GM12874 (cell line): ENCODE results near the gene HTT.

Source experiments
- TF ChIP-seq, protein P1 (sequence below): IDR thresholded peaks from 2 replicates; pipeline ENCODE4 v1.5.1; 2011; ENCODE audit warnings: low read depth, mild to moderate bottlenecking, control low read depth, low read length, moderate library complexity; ENCODE audit not compliant: insufficient read depth

HTT gene

DNA sequence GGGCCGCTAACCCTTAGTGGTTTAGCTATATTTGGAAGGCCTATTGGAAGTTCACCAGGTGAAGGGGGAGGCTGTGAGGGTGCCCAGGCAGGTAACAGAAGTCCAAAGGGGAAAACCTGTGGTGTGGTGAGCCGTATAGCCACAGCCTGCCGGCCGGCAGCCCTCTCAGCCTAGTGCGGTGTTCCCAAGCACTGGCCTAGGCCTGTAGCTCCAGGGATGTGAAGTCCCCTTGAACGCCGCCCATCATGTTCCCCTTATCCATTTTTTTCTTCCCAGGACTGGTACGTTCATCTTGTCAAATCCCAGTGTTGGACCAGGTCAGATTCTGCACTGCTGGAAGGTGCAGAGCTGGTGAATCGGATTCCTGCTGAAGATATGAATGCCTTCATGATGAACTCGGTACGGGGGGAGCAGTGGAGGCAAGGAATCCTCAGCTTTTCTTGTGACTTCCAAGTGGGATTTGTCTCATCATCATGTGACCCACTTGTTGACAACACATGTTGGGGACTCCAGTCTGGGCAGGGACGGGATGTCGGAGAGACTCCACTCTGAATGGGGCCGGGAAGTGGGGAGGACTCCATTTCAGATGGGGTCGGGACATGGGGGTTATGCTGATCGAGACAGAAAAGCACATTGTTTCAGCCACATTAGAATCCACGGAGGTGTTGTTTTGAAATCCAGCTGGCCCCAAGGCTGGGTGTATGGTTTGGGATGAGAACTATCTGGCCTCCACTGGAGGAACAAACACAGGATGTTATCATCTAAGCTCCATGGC lies 135.3 kb downstream of the HTT start:
- TF ChIP-seq, protein P1, sequence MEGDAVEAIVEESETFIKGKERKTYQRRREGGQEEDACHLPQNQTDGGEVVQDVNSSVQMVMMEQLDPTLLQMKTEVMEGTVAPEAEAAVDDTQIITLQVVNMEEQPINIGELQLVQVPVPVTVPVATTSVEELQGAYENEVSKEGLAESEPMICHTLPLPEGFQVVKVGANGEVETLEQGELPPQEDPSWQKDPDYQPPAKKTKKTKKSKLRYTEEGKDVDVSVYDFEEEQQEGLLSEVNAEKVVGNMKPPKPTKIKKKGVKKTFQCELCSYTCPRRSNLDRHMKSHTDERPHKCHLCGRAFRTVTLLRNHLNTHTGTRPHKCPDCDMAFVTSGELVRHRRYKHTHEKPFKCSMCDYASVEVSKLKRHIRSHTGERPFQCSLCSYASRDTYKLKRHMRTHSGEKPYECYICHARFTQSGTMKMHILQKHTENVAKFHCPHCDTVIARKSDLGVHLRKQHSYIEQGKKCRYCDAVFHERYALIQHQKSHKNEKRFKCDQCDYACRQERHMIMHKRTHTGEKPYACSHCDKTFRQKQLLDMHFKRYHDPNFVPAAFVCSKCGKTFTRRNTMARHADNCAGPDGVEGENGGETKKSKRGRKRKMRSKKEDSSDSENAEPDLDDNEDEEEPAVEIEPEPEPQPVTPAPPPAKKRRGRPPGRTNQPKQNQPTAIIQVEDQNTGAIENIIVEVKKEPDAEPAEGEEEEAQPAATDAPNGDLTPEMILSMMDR = no peak

DNA sequence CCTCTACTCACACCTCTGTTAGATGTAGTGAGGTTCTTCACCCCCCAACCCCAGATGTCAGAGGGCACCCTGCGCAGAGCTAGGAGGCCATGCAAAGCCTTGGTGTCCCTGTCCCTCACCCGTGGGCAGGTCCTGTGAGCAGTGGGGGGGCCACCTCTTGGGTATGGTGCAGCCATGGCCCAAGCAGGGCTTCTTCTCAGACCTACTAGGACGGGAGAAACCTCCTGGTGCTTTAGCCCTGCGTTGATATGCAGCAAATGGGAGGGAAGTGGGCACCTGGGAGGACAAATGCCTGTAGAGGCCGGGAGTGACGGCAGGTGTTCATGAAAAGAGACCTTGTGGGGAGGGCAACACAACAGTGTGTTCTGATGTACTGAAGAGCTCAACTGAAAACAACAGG lies 136.0 kb downstream of the HTT start:
- TF ChIP-seq, protein P1 = no peak

DNA sequence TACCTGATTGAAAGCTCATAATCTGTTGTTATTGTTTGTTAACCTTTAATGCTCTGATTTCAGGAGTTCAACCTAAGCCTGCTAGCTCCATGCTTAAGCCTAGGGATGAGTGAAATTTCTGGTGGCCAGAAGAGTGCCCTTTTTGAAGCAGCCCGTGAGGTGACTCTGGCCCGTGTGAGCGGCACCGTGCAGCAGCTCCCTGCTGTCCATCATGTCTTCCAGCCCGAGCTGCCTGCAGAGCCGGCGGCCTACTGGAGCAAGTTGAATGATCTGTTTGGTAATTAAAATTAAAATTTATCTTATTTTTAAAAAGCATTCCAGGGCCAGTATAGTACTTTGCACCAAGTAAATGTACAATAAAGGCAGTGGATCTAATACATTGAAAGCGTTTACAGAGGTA lies 137.4 kb downstream of the HTT start:
- TF ChIP-seq, protein P1 = no peak

DNA sequence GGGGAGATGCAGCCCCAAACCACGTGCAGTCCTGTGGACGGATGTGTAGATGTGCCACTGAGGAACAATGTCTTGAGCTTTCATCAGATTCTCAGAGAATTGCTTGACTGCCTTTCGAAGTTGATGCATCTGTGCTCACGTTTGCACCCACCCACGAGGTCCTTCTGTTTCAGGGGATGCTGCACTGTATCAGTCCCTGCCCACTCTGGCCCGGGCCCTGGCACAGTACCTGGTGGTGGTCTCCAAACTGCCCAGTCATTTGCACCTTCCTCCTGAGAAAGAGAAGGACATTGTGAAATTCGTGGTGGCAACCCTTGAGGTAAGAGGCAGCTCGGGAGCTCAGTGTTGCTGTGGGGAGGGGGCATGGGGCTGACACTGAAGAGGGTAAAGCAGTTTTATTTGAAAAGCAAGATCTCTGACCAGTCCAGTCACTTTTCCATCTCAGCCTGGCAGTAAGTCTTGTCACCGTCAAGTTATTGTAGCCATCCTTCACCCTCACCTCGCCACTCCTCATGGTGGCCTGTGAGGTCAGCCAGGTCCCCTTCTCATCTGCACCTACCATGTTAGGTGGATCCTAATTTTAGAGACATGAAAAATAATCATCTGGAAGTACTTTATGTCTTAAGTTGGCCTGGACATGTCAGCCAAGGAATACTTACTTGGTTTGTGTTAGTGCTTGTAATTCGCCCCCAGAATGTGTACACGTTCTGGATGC lies 138.1 kb downstream of the HTT start:
- TF ChIP-seq, protein P1 = no peak

DNA sequence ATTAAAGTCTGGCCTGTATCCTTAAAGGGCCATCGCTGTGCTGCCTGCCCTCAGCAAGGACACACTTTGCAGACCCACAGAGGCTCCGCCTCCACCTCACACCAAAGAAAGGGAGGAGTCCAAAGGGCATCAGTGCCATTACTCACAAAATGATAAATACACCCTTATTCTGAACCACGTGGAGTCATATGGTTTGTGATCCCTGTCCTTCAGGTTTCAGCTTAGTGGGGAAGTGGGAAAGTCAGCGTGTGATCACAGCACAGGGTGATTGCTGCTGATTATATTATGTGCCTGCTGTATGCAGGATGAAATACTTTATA lies 138.6 kb downstream of the HTT start:
- TF ChIP-seq, protein P1 = no peak

DNA sequence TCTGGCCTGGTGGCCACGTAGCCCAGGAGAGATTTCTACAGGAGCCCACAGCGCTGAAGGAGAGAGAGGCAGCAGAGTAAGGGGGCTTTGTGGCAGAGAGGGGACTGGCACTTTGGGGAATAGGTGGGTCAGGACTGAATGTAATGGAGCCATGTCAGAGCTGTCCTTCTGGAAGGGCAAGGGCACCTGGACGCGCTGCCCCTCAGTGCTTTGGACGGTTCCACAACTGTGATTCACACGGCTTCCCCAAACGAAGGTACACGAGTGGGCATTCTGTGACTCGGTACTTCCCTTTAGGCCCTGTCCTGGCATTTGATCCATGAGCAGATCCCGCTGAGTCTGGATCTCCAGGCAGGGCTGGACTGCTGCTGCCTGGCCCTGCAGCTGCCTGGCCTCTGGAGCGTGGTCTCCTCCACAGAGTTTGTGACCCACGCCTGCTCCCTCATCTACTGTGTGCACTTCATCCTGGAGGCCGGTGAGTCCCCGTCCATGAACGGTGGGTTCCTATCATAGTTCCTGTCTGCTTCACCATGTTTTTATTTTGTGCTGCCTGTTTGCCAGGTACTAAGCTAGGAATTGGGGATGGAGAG lies 139.3 kb downstream of the HTT start:
- TF ChIP-seq, protein P1 = no peak

DNA sequence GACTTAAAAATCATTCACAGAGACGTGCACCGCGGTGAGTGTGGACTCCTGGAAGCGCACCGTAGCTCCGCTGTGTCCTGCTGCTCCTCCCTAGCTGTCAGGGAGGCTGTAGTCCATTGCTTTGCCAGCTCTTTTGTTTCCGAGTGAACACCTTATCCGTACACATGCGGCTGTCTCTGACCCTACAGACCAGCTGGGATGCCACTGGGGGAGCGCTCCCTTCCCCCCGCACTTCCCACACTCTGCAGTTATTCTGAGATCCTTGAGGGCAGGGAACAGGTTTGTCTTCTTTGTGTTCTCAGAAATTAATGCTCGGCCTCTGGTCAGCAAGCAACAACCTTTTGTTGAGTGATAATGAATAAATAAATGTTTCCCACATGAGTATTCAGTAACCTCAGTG lies 140.8 kb downstream of the HTT start:
- TF ChIP-seq, protein P1 = no peak
